ENCODE data around the gene CAMP. TPM values are rescaled to one million over a fixed set of nuclear protein-coding genes. Genes with fewer than 3 reads are reported as not detected.
"Not testable (repeated sequence)": the region's sequence is repeated elsewhere in the genome, so short reads cannot be mapped to it uniquely, and the experiment has no call there.

The CAMP gene
- polyA plus RNA-seq, 3 donors: 2.1 to 5.1 (median 3.4) TPM

GRCh38 chr3:48211776-48212175, 11.5 kb upstream of the CAMP start:
- H3K36me3 Mint-ChIP-seq; H4K20me1 ChIP-seq (ENCODE audit: insufficient read depth, low read length); H3K9ac ChIP-seq (ENCODE audit: insufficient read depth, low read length, poor library complexity, severe bottlenecking); H3K27me3 Mint-ChIP-seq (ENCODE audit: low read depth in 3 of 3); H3K79me2 ChIP-seq (ENCODE audit: insufficient read depth, low read length); H3K9me3 Mint-ChIP-seq; H3K36me3 ChIP-seq (replicated peaks in 1 of 2; ENCODE audit: control insufficient read depth in 1 of 2, insufficient read depth in 2 of 2, low read length in 2 of 2); H3K27ac ChIP-seq (ENCODE audit: low read depth in 1 of 2, low read length in 2 of 2); H3K27ac Mint-ChIP-seq; DNase-seq; H3K4me3 ChIP-seq (replicated peaks in 1 of 3; ENCODE audit: low read depth in 2 of 3, low read length in 3 of 3); H2AFZ ChIP-seq (ENCODE audit: insufficient read depth, low read depth, low read length, poor library complexity, severe bottlenecking); H3K4me3 Mint-ChIP-seq; H3K9me3 ChIP-seq (replicated peaks in 1 of 2; ENCODE audit: control insufficient read depth in 1 of 2, insufficient read depth in 1 of 2, low read length in 2 of 2); H3K4me2 ChIP-seq (replicated peaks; ENCODE audit: extremely low read depth, low read length, poor library complexity, severe bottlenecking); H3K27me3 ChIP-seq (ENCODE audit: control insufficient read depth in 2 of 2, insufficient read depth in 2 of 2, low read length in 2 of 2); intact Hi-C loops (cut with micrococcal nuclease): not testable (repeated sequence)
- H3K4me1 Mint-ChIP-seq: peaks cover 20% of the 10 kb centered on the region
- no CpG with 5 or more reads among the region's 36 CpGs for WGBS (ENCODE audit: insufficient coverage)
- H3K4me1 ChIP-seq (ENCODE audit: control insufficient read depth in 1 of 2, insufficient read depth in 2 of 2, low read length in 2 of 2): peaks cover 13 to 20% of the 10 kb centered on the region in 2 donors

GRCh38 chr3:48214225-48214624, 9.1 kb upstream of the CAMP start:
- no peaks in the 10 kb centered on the region for H3K36me3 Mint-ChIP-seq
- DNase-seq: no peak
- no peak for TF ChIP-seq CTCF (IDR thresholded peaks at IDR 0.05)
- H4K20me1 ChIP-seq (ENCODE audit: insufficient read depth, low read length): no peaks in the 10 kb centered on the region
- H2AFZ ChIP-seq (ENCODE audit: insufficient read depth, low read depth, low read length, poor library complexity, severe bottlenecking): no peak overlapping the region
- no peaks in the 10 kb centered on the region for H3K36me3 ChIP-seq (replicated peaks in 1 of 2; ENCODE audit: control insufficient read depth in 1 of 2, insufficient read depth in 2 of 2, low read length in 2 of 2)
- no peak overlapping the region for H3K27ac Mint-ChIP-seq
- H3K4me1 ChIP-seq (ENCODE audit: control insufficient read depth in 1 of 2, insufficient read depth in 2 of 2, low read length in 2 of 2): peaks cover 29 to 43% of the 10 kb centered on the region in 2 donors
- intact Hi-C loops (cut with micrococcal nuclease): no loop called here
- H3K9me3 Mint-ChIP-seq: peaks cover 0 to 3% (median 0%) of the 10 kb centered on the region in 7 donors
- H3K27ac ChIP-seq (ENCODE audit: low read depth in 1 of 2, low read length in 2 of 2): no peak overlapping the region
- H3K9me3 ChIP-seq (replicated peaks in 1 of 2; ENCODE audit: control insufficient read depth in 1 of 2, insufficient read depth in 1 of 2, low read length in 2 of 2): no peaks in the 10 kb centered on the region
- H3K9ac ChIP-seq (ENCODE audit: insufficient read depth, low read length, poor library complexity, severe bottlenecking): no peak overlapping the region
- H3K27me3 Mint-ChIP-seq (ENCODE audit: low read depth in 3 of 3): peaks cover 2 to 10% (median 2%) of the 10 kb centered on the region in 3 donors
- 100% methylated on average over 2 of the region's 3 CpGs for WGBS (ENCODE audit: insufficient coverage)
- no peaks in the 10 kb centered on the region for H3K27me3 ChIP-seq (ENCODE audit: control insufficient read depth in 2 of 2, insufficient read depth in 2 of 2, low read length in 2 of 2)
- H3K4me2 ChIP-seq (replicated peaks; ENCODE audit: extremely low read depth, low read length, poor library complexity, severe bottlenecking): no peak overlapping the region
- no peaks in the 10 kb centered on the region for H3K79me2 ChIP-seq (ENCODE audit: insufficient read depth, low read length)
- no peak overlapping the region for H3K4me3 Mint-ChIP-seq
- H3K4me1 Mint-ChIP-seq: peaks cover 41% of the 10 kb centered on the region
- H3K4me3 ChIP-seq (replicated peaks in 1 of 3; ENCODE audit: low read depth in 2 of 3, low read length in 3 of 3): no peak overlapping the region

All from CD14-positive monocyte (primary cell).